HG02610 (cell line): ENCODE measurements around the gene P4HA2.

Experiments
- ATAC-seq: cut with Tn5 transposase; IDR thresholded peaks from one replicate; pipeline ENCODE4 v1.9.1; 2021; ENCODE audit warnings: mild to moderate bottlenecking, moderate library complexity; ENCODE audit not compliant: unreplicated experiment

The P4HA2 gene

DNA sequence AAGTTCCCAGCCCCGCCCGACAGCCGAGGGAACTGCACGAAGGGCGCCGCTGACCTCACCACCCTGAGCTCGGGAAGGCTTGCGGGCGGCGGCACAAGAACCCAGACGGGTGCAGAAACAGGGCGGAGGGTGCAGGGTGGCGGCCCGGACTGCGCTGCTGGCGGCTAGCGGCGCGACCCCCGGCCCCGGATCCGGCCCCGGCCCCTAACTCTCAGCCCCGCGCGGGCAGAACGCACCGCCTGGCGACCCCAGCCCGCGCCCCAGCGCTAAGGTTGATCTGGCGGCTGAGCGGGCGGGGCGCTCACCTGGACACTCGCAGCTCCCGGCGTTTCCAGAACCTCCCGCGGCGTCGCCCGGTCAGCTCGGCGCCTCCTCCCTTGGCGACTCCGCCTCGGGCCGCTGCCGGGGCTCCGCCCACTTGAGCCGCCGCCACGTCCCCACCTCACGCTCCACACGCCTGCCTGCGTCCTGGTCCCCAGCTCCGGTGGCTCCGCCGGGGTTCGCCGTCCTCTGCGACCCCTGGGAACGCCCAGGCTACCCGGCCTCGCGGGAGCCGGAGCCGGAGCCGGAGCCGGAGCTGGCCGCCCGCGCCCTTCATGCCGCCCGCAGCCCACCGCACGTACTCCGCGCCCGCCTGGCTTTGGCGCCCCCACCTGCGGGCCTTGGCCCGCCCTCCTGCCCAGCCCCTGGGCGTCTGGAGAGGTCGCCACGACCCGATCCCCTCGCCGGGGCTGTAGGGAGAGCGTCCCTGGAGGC is at the start of gene P4HA2:
Gene P4HA2 (minus strand): TSS at position 369 of the 756 bp plus-strand sequence. CDS start 9,227 bp downstream, outside the sequence.
- ATAC-seq: peak; percentile 91

DNA sequence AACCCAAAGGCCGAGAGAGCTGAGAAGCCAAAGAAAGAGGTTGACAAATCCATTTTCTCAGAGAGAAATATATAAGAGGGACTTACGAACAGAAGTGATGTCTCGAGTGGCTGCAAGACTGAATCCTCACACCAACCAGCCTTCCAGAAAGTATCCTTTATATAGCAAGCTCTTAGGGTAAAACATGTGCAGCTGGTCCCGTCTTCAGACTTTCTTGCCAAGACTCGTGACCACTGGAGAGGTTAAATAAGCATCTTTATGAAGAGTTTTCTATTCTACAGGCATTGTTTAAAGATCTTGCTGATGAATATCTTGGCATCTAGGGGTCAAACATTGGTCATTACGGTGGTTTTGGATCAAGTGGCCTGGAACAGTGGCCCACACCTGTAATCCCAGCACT is 49.6 kb upstream of the P4HA2 start:
- ATAC-seq: no peak

DNA sequence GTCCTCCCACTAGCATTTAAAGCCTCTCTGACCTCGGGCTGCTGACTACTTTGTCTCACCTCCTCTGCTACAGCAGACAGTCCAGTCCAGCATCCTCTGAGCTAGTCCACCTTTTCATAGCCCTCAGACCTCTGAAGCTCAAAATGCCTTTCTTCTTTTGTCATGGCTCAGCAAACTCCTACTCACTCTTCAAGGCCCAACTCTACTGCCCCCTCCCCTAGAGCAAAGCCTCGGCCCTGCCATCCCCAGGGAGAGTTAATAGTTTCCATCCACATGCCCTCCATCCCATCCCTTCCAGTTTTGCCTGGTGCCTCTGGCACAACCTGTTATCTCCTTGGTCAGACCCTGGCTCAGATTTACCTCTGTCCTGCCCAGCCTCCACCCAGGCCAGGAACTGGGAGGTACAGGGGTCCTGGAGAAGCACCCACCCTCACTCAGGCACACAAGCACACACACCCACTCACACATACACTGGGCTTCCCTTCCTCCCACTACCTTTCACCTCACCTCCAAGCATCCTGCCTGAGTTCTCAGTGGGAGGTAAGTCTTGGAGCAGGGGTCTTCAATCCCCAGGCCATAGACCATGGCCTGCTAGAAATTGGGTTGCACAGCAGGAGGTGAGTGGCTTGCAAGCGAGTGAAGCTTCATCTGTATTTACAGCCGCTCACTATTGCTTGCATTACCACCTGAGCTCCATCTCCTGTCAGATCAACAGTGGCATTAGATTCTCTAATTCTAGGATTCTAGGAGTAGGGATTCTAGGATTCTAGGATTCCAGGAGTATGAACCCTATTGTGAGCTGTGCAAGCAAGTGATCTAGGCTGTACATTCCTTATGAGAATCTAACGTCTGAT is 47.9 kb upstream of the P4HA2 start:
- ATAC-seq: no peak

DNA sequence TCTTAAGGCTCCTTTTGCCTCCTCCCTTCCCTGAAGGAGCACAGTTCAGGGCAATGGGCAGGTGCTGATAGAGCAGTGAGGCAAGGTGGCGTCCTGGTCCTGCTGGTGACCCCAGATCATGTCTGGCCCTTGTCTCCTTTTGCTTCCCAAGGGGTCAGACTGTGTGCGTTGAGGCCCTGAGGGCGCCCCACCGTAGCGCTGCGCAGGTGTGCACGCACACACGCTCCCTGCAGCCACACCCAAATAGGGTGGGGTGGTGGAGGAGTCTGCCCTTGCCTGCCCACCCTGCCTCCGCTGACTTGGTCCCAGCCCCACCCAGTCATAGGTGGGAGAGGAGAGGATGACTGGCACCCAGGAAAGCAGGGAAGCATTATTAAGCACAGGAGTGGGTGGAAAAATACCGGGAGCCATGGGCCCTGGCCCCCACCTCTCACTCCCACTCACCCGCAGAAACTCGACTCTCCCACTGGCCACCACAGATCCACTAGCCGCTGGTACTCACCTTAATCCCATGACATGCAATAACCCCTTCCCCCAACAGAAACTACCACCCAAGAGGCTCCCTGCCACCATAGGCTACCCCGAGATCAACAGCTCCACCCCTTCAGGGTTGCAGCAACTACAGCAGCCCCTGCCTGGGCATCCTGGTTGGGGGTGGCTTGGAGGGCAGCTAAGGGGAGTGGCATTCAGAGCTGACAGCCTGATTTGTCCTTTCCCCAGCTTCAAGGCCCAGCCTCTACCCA is 46.6 kb upstream of the P4HA2 start:
- no peak for ATAC-seq

DNA sequence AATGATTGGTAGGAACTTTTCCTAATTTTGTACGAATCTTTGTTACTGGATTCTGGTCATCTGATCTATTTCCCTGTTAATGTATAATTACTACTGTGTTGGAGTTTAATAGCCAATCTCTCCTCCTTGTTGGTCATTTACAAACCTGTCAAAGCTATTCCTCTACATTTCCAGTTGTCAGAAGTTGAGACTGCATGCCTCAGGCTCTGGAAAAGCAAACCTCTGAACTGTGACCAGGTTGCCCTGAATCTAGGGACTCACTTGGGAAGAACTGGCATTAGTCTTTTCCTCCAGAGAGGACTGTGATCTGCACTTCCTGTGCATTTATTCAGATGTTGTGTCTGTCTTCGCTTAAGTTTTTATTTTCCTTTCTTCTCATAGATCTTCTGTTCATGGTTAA is 46.0 kb upstream of the P4HA2 start:
- ATAC-seq: no peak

DNA sequence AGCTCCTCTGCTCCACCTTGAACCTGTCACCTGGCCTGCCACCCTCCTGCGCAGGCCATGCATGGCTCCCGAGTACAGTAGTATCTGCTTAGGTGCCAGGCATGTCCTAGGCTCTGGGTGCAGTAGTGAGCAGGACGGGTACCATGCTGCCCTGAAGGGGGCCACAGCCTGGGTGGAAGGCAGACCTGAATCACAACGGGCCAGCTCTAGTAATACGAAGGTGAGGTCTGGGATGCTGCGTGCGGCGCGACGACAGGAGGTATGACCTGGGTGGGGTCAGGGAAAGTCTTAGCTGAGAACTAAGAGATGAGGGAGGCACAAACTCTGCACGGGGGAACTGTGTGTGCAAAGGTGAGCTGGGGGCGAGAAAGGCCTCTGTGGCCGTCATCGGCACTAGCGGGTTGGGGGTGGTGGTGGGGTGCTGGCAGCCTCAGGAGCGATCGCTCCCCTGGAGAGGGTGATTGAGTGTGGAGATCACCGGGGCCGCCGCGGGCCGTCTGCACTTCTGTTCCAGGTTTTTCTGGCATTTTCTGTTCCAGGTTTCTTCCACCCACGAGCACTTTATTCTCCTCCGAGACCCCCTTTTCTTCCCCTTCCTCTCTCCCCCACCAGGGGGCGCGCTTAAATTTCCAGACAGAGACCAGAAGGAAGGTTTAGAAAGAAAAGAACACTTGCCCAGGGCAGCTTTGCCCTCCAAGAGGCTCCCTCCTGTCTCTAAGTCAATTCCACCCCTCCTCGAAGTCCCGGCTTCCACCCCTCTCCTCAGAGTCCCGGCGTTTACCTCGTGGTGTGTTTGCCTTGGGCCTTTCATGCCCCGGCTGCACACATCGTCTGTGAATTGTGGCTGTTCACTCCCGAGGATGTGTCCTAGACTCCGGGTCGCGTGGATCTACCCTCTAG is 44.9 kb upstream of the P4HA2 start:
- no peak for ATAC-seq

DNA sequence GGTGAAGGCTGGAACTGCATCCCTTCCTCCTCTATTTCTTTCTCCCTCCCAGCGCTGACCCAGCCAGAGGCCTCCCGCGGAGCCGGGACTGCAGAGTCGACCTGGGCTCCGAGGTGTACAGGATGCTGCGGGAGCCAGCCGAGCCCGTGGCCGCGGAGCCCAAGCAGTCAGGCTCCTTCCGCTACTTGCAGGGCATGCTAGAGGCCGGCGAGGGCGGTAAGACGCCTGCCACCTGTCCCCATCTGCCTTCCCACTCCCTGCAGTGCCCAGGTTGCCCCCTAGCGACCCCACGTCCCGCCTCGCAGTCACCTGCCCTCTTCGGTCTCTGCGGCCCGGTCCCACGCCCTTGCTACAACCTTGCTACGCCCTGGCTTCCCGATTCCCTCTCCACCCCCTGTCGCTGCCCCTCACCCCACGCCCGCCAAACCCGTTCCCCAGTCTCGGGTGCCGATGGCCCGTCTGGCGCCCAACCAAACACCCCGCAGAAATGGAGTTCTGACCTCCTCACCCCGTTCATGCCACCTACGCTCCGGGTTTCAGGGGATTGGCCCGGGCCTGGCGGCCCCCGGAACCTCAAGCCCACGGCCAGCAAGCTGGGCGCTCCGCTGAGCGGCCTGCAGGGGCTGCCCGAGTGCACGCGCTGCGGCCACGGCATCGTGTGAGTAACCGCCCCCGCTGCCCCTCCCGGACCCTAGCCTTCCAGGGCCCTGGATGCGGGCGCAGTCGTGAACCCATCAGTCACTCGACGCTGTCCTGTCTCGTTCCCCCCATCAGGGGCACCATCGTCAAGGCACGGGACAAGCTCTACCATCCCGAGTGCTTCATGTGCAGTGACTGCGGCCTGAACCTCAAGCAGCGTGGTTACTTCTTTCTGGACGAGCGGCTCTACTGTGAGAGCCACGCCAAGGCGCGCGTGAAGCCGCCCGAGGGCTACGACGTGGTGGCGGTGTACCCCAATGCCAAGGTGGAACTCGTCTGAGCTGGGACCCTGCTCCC is 43.9 kb upstream of the P4HA2 start:
- ATAC-seq: no peak

DNA sequence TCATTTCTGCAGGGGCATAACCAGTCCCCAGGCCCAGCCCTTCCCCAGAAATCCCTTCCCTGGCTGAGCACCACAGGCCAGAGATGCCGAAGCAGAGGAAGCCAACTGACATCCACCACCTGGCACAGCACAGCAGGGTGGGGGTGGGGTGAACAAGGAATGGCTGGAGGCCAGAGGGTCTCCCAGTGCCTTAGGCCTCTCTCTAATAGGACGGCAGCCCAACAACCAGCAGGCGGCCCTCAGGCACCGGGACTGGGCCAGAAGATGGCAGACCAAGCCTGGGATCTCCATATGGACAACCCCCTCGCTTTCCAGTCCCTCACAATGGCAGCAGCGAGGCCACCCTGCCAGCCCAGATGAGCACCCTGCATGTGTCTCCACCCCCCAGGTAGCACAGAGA is 43.1 kb upstream of the P4HA2 start:
- ATAC-seq: no peak

DNA sequence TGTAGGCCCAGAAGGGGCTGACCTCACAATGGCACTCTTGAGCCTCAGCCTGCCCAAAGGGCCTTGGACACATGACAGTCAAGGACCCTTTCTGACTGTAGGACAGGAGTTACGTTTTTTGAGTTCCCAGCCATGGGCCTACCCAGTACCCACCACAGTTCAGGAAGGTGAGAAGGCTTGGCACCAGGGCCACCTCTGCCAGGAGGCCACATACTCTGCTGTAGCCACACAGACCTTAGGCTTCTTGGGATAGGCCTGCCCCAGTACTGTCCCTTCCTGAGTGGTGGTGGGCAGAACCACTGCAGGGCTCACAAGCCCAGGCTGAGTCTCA is 42.6 kb upstream of the P4HA2 start:
- no peak for ATAC-seq

DNA sequence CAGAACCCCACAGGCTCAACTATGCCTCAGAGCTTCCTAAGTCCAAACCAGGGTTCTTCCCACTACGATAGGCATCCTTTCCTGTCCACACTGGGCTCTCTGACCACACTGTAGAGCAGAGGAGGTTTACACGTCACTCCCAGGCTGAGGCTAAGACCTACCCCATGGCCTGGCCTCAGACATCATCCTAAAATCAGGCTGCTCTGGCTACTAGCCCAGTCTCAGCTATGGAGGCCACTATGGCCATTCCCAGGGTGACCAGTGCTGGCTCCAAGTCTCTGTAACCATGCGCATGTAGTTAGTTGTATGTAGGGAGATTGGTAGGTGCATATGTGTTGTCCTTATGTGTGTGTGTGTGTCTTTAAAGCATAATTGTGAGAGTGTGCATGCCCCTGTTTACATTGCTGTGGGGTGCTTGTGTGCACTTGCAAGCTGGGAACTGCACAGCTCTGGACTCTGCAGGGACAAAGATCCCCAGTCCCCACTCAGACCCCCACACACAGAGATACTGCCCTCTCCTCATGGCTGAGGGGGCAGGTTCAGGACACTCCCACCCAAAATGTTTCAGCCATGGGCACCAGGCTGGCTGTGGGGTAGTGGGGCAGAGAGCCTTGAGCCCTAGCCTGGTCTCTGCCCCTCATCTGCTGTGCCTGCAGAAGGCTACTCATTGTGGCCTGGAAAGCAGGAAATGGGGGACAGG is 42.1 kb upstream of the P4HA2 start:
- no peak for ATAC-seq

DNA sequence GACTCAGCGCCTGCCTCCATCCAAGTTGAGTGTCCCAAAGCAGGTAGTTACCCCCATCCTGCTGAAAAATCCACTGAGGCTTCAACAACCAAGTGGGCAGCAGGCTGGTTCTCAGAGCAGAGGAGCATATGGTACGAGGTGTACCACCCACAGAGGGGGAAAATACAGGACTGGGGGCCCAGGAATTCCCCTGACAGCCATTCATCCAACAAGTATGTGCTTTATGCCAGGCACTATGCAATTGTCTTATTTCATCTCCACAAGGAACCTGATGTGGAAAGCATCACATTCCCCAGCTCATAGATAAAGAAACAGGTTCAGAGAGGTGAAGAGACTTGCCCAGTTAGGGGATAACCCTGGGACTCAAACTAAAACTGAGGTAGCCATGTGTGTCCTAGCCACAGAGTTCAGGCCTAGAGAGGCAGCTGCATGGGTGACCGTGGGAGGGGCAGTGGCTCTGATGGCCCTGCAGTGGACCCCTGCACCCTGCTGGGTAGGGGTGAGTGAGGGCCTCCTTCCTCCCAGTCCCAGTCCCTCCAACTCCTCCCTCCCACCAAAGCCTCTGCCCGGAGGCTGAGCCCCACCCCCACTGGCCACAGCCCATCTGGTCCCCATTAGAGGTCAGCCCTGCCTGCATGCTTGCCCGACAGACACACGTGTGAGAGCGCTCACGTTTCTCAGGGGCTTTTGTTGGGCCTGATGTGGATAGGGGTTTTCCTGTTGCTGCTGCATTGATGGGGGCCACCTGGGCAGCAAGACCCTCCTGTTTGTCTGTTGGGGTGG is 41.3 kb upstream of the P4HA2 start:
- ATAC-seq: peak; percentile 87

DNA sequence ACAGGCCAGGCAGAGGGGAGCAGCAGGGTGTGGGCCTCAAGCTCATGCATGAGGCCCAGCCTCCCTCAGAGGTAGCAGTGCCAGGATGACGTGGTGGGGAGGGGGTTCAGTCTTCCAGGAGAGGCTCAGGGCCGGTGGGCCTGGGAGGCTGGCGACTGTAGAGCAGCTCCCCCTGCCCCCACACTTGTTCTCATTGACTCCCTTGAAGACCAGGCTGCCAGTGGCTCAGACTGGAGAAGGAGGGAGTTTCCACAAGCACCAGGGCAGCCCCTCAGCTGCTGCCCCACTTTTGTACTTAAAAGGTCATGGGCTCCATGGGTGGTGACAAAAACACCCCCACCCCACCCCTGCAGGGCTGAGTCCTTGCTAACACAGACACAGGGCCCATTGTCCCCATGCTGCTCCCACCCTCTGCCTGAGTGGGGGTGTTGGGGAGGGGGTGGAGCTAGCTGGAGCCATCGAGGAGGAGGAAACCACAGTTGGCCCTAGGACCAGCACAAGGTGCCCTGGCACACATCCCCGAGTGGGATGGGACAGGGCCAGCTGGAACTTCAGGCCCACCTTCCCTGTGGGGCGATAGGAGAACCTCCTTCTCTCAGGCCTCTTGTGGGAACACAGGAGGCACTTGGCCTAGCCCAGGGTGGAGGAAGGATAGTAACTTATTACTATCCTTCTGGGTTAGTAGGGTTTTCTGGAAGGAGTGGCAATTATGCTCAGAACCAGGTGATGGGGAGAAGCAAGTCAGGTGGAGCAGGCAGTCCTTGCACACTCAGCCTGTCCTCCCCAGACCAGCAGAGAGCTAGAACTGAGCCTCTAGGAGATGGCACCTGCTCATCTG is 40.5 kb upstream of the P4HA2 start:
- peak; percentile 23 for ATAC-seq

DNA sequence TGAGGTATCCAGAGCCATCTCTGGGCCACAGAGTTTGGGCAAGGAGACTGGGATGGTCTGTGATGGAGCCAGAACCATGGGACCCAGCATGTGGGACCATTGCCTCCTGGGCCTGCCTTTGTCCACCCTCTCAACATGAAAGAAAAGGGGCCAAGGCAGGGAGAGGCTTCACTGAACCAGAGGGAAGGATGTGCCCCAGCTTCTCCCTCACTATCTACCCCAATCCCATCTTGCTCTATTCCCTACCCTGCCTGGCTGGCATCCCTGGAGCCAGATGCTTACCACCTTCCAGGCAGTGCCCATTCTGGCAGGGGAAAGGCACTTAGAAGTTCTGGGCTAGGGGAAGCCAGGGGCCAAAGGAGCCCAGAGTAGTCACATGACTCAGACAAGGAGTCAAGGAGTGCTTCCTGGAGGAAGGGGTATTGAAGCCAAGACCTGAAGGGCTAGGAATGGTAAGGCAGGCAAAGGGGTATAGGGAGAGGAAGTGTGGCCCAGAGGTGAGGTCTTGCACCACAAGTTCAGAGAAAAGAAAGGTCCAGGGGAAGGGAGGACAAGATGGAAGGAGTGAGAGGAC is 39.6 kb upstream of the P4HA2 start:
- no peak for ATAC-seq

DNA sequence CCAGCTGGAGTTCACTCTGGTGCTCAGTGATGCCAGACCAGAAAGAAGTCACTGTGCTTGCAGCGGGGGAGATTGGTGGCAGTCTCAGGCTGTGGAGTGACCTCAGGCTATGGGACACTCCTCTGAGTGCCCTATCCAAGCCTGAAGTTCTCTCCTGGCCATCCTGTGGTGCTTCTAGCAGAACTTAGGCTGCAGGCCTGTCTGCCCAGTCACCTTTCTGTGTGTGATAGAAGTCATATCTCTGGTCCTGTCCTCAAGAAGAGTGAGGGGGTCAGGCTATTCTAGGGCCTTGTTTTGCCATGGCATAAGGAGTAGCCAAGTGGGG is 39.1 kb upstream of the P4HA2 start:
- no peak for ATAC-seq

DNA sequence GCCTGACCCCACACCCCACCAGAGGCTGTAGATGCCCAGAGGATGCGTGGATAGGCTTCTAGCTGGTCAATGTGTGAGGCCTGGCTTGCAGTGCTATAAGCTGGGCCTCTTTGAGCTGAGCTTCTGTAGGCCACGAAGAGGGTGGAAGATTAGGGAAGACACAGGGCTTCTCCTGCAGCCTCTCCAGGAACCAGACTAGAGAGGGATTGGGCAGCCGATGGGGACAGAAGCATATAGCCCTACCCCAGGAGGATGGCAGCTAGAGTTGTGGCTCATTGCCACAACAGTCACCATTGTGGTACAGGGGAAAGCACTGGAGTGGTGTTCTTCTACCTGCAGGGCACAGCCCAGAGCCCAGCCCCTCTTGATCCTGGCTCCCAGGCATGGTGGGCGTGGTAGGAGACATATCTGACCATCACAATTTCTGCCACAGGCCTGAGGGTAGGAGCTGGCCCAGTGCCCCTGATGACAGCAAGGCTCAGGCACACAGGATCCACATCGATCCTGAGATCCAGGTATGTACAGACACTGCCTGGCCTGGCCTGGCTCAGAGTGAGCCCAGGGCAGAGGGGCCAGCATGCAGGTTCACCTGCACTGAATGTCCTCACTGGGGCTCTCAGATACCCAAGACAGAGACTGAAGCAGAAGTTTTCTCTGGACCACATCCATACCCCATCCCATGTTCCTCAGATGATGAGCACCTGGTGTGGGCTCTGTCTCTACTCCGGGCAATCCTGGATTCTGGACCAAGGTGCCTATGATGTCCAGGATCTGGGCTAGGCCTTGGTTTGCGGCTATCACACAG is 38.6 kb upstream of the P4HA2 start:
- ATAC-seq: no peak
